ENCODE measurements around the gene ATXN1.

Gene ATXN1

GRCh38 chr6:16354692-16355091 lies 406.6 kb downstream of the ATXN1 start:
- H3K9me3 ChIP-seq (ENCODE audit: control insufficient read depth, low read length): no peaks in the 10 kb centered on the region
- TF ChIP-seq CTCF (IDR thresholded peaks at IDR 0.05): no peak
- no peaks in the 10 kb centered on the region for H3K4me1 ChIP-seq
- H3K9ac ChIP-seq: no peak overlapping the region
- no peaks in the 10 kb centered on the region for H3K36me3 ChIP-seq (ENCODE audit: control insufficient read depth, insufficient read depth, low read length)
- no peak overlapping the region for H2AFZ ChIP-seq
- H3K79me2 ChIP-seq: no peaks in the 10 kb centered on the region
- no peak overlapping the region for H3K4me2 ChIP-seq (ENCODE audit: low read length)
- no peaks in the 10 kb centered on the region for H3K27me3 ChIP-seq (ENCODE audit: control insufficient read depth, insufficient read depth, low read length)
- no peak overlapping the region for H3K27ac ChIP-seq
- H3K4me3 ChIP-seq (ENCODE audit: low read depth, low read length): no peak overlapping the region

- Histone ChIP-seq H3K9ac (no peak overlapping the region), H3K9me3 (ENCODE audit: control insufficient read depth, low read length) (no peaks in the 10 kb centered on the region), H3K4me2 (ENCODE audit: low read length) (no peak overlapping the region), H3K27me3 (ENCODE audit: control insufficient read depth, insufficient read depth, low read length) (no peaks in the 10 kb centered on the region), H3K27ac (no peak overlapping the region), H3K4me3 (ENCODE audit: low read depth, low read length) (no peak overlapping the region), H2AFZ (no peak overlapping the region), H3K36me3 (ENCODE audit: control insufficient read depth, insufficient read depth, low read length) (no peaks in the 10 kb centered on the region), H3K4me1 (no peaks in the 10 kb centered on the region), H3K79me2 (no peaks in the 10 kb centered on the region)
- TF ChIP-seq CTCF (IDR thresholded peaks at IDR 0.05): no peak
Observed at GRCh38 chr6:16352821-16353438, 408.3 kb downstream of the ATXN1 start.

- Histone ChIP-seq H3K9ac (no peak overlapping the region), H3K4me3 (ENCODE audit: low read depth, low read length) (no peak overlapping the region), H3K79me2 (no peaks in the 10 kb centered on the region), H3K4me2 (ENCODE audit: low read length) (no peak overlapping the region), H2AFZ (no peak overlapping the region), H3K9me3 (ENCODE audit: control insufficient read depth, low read length) (no peaks in the 10 kb centered on the region), H3K36me3 (ENCODE audit: control insufficient read depth, insufficient read depth, low read length) (no peaks in the 10 kb centered on the region), H3K4me1 (no peaks in the 10 kb centered on the region), H3K27ac (no peak overlapping the region), H3K27me3 (ENCODE audit: control insufficient read depth, insufficient read depth, low read length) (no peaks in the 10 kb centered on the region)
- TF ChIP-seq CTCF (IDR thresholded peaks at IDR 0.05): no peak
Observed at GRCh38 chr6:16352258-16352635, 409.0 kb downstream of the ATXN1 start.

GRCh38 chr6:16349544-16349943 lies 411.7 kb downstream of the ATXN1 start:
- Histone ChIP-seq H3K27me3 (ENCODE audit: control insufficient read depth, insufficient read depth, low read length) (no peaks in the 10 kb centered on the region), H2AFZ (no peak overlapping the region), H3K36me3 (ENCODE audit: control insufficient read depth, insufficient read depth, low read length) (no peaks in the 10 kb centered on the region), H3K9ac (no peak overlapping the region), H3K9me3 (ENCODE audit: control insufficient read depth, low read length) (no peaks in the 10 kb centered on the region), H3K79me2 (no peaks in the 10 kb centered on the region), H3K4me2 (ENCODE audit: low read length) (no peak overlapping the region), H3K4me3 (ENCODE audit: low read depth, low read length) (no peak overlapping the region), H3K4me1 (no peaks in the 10 kb centered on the region), H3K27ac (no peak overlapping the region)
- TF ChIP-seq CTCF (IDR thresholded peaks at IDR 0.05): no peak

- Histone ChIP-seq H3K79me2 (no peaks in the 10 kb centered on the region), H3K4me1 (no peaks in the 10 kb centered on the region)
Observed at GRCh38 chr6:16346831-16347230, 414.4 kb downstream of the ATXN1 start.

More at GRCh38 chr6:16346831-16347230, 414.4 kb downstream of the ATXN1 start:
- Histone ChIP-seq H3K27ac (no peak overlapping the region), H3K27me3 (ENCODE audit: control insufficient read depth, insufficient read depth, low read length) (peaks cover 3% of the 10 kb centered on the region), H3K4me2 (ENCODE audit: low read length) (no peak overlapping the region), H2AFZ (no peak overlapping the region), H3K36me3 (ENCODE audit: control insufficient read depth, insufficient read depth, low read length) (no peaks in the 10 kb centered on the region), H3K4me3 (ENCODE audit: low read depth, low read length) (no peak overlapping the region), H3K9ac (no peak overlapping the region), H3K9me3 (ENCODE audit: control insufficient read depth, low read length) (no peaks in the 10 kb centered on the region)
- TF ChIP-seq CTCF (IDR thresholded peaks at IDR 0.05): no peak
